ENCODE data around the gene SDK1. TPM values are rescaled to one million over a fixed set of nuclear protein-coding genes. Genes with fewer than 3 reads are reported as not detected.

Gene SDK1
- total RNA-seq, 1 donor from 2014 or later = 37.6 TPM

DNA sequence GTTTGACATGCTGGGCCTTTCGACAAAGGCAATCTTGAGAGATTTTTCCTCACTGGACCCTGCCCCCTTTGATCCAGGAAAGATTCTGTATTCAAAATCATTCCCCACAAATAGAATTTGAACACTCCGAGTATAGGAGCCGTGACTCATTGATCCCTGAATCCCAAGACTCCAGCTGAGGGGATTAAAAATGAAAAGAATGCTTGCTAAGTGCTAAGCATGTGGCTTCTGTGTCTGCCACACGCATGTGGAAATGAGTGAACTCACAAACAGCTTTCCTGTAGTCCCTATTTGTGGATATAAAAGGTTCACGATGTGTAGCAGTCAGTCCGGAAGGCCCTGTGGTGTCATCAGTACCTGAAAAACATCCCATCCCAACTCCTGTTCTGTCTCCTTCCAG is 674.3 kb downstream of the SDK1 start:
- TF ChIP-seq CTCF (IDR thresholded peaks at IDR 0.05; ENCODE audit: unreplicated experiment) = no peak
- H3K4me3 Mint-ChIP-seq (ENCODE audit: low read depth) = no peak overlapping the region
- DNase-seq (ENCODE audit: low spot score, unreplicated experiment) = no peak
- H3K36me3 Mint-ChIP-seq (ENCODE audit: insufficient read depth) = peaks cover 44% of the 10 kb centered on the region
- H3K27me3 Mint-ChIP-seq = no peaks in the 10 kb centered on the region
- peaks cover 4% of the 10 kb centered on the region for H3K4me1 Mint-ChIP-seq (ENCODE audit: low read depth)
- H3K9me3 Mint-ChIP-seq (ENCODE audit: low read depth) = peaks cover 4% of the 10 kb centered on the region
- H3K27ac Mint-ChIP-seq = no peak overlapping the region

- no peak for DNase-seq (ENCODE audit: low spot score, unreplicated experiment)
- no peak overlapping the region for H3K27ac Mint-ChIP-seq
- no peak for TF ChIP-seq CTCF (IDR thresholded peaks at IDR 0.05; ENCODE audit: unreplicated experiment)
- H3K36me3 Mint-ChIP-seq (ENCODE audit: insufficient read depth) = peaks cover 32% of the 10 kb centered on the region
- peaks cover 4% of the 10 kb centered on the region for H3K9me3 Mint-ChIP-seq (ENCODE audit: low read depth)
- H3K4me1 Mint-ChIP-seq (ENCODE audit: low read depth) = peaks cover 7% of the 10 kb centered on the region
- no peaks in the 10 kb centered on the region for H3K27me3 Mint-ChIP-seq
- H3K4me3 Mint-ChIP-seq (ENCODE audit: low read depth) = no peak overlapping the region
Measured at GRCh38 chr7:3977391-3977790, 676.3 kb downstream of the SDK1 start.

DNA sequence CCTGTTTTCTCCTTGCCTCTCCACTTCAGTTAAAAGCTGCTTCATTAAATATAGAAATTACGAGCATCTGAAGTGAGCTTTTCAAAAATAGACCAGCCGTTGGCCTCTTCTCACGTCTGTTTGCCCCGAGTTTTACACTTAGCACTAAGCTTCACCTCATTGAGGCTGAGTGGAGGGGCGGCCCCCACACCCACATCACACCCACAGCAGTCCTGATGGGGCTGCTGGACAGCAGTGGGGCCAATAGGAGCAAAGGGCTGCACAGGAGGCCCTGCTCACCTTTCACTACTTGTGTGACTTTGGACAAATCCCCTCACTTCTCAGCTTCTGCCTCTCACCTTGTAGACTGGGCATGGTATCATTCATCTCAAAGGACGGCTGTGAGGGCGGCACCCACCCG is 677.8 kb downstream of the SDK1 start:
- no peak for TF ChIP-seq CTCF (IDR thresholded peaks at IDR 0.05; ENCODE audit: unreplicated experiment)
- no peak for DNase-seq (ENCODE audit: low spot score, unreplicated experiment)
- Mint-ChIP-seq H3K27me3 (no peaks in the 10 kb centered on the region), H3K4me3 (ENCODE audit: low read depth) (no peak overlapping the region), H3K9me3 (ENCODE audit: low read depth) (peaks cover 4% of the 10 kb centered on the region), H3K4me1 (ENCODE audit: low read depth) (peaks cover 7% of the 10 kb centered on the region), H3K36me3 (ENCODE audit: insufficient read depth) (peaks cover 37% of the 10 kb centered on the region), H3K27ac (peak overlapping the region; percentile 41)

GRCh38 chr7:3979611-3980299 is 678.7 kb downstream of the SDK1 start:
- H3K27me3 Mint-ChIP-seq = no peaks in the 10 kb centered on the region
- DNase-seq (ENCODE audit: low spot score, unreplicated experiment) = no peak
- TF ChIP-seq CTCF (IDR thresholded peaks at IDR 0.05; ENCODE audit: unreplicated experiment) = no peak
- H3K4me1 Mint-ChIP-seq (ENCODE audit: low read depth) = peaks cover 7% of the 10 kb centered on the region
- H3K9me3 Mint-ChIP-seq (ENCODE audit: low read depth) = no peaks in the 10 kb centered on the region
- H3K4me3 Mint-ChIP-seq (ENCODE audit: low read depth) = no peak overlapping the region
- peaks cover 30% of the 10 kb centered on the region for H3K36me3 Mint-ChIP-seq (ENCODE audit: insufficient read depth)
- peak overlapping the region; percentile 49 for H3K27ac Mint-ChIP-seq

GRCh38 chr7:3980300-3980643 is 679.2 kb downstream of the SDK1 start:
- no peak for DNase-seq (ENCODE audit: low spot score, unreplicated experiment)
- Mint-ChIP-seq H3K27me3 (no peaks in the 10 kb centered on the region), H3K4me1 (ENCODE audit: low read depth) (peaks cover 7% of the 10 kb centered on the region), H3K36me3 (ENCODE audit: insufficient read depth) (peaks cover 25% of the 10 kb centered on the region), H3K4me3 (ENCODE audit: low read depth) (no peak overlapping the region), H3K27ac (peak overlapping the region; percentile 49), H3K9me3 (ENCODE audit: low read depth) (no peaks in the 10 kb centered on the region)
- no peak for TF ChIP-seq CTCF (IDR thresholded peaks at IDR 0.05; ENCODE audit: unreplicated experiment)
